Measurements from ENCODE around the gene DDX28.

GRCh38 chr16:67988675-67989074 is 34.4 kb downstream of the DDX28 start:
- TF ChIP-seq EZH2 (IDR thresholded peaks at IDR 0.05; ENCODE audit: borderline replicate concordance, insufficient read depth, low read length, poor library complexity, severe bottlenecking): no peak
- TF ChIP-seq CTCF (IDR thresholded peaks at IDR 0.05; ENCODE audit: poor library complexity, severe bottlenecking): no peak
- no peak for TF ChIP-seq RAD21 (conservative IDR thresholded peaks at IDR 0.05)

Data from neural cell (in vitro differentiated cells).